Activated CD4-positive, alpha-beta T cell treated with anti-CD3 and anti-CD28 coated beads, Interleukin-2, amount 10 ng/mL, durations not matched to agents 7 days and 5 days (primary cell): ENCODE measurements around the gene MINDY4B. TPM values are rescaled to one million over a fixed set of nuclear protein-coding genes. Genes with fewer than 3 reads are reported as not detected.

Source experiments
- CTCF ChIA-PET: fragments of 350-600 bp; sonication (Branson Sonifier 250); formaldehyde crosslinking; loops from one replicate; lab custom pipeline; 2021; ENCODE audit warnings: antibody characterized with exemption; lab: Charles Lee
- POLR2A ChIA-PET: fragments of 350-600 bp; sonication (Branson Sonifier 250); formaldehyde crosslinking; loops from one replicate; lab custom pipeline; 2021; ENCODE audit warnings: antibody characterized with exemption; lab: Charles Lee
- DNase-seq: peaks from one replicate; pipeline ENCODE4 v3.0.0-alpha.2; 2020
- H3K27ac Mint-ChIP-seq: one replicate; pipeline ENCODE4 v1.8.0; 2021; ENCODE audit warnings: mild to moderate bottlenecking, moderate library complexity, mixed read lengths
- H3K27me3 Mint-ChIP-seq: one replicate; pipeline ENCODE4 v1.8.0; 2021; ENCODE audit warnings: mixed read lengths
- H3K36me3 Mint-ChIP-seq: one replicate; pipeline ENCODE4 v1.8.0; 2021; ENCODE audit warnings: low read depth, mixed read lengths
- H3K4me1 Mint-ChIP-seq: one replicate; pipeline ENCODE4 v1.8.0; 2021; ENCODE audit warnings: mixed read lengths
- H3K4me3 Mint-ChIP-seq: one replicate; pipeline ENCODE4 v1.8.0; 2021; ENCODE audit warnings: mild to moderate bottlenecking, moderate library complexity, mixed read lengths
- H3K9me3 Mint-ChIP-seq: one replicate; pipeline ENCODE4 v1.8.0; 2021; ENCODE audit warnings: mixed read lengths
- total RNA-seq, 2 experiments: library from RNA; stranded (reverse); gene quantifications; one replicate each; pipeline ENCODE4 v1.2.3, GENCODE V29; 2021

MINDY4B gene
- total RNA-seq, 2 experiments from 2014 or later = not detected

- ChIA-PET POLR2A (no interaction called here), CTCF (no interaction called here)
Observed at GRCh38 chr3:150920236-150920635, 15.0 kb upstream of the MINDY4B start.

GRCh38 chr3:150917951-150918350 is 12.7 kb upstream of the MINDY4B start:
- Mint-ChIP-seq H3K27ac (no peak overlapping the region), H3K9me3 (no peaks in the 10 kb centered on the region), H3K36me3 (no peaks in the 10 kb centered on the region), H3K4me3 (no peak overlapping the region), H3K27me3 (peaks cover 15% of the 10 kb centered on the region), H3K4me1 (no peaks in the 10 kb centered on the region)
- POLR2A ChIA-PET = no interaction called here
- no peak for DNase-seq
- CTCF ChIA-PET = no interaction called here

More at GRCh38 chr3:150920236-150920635, 15.0 kb upstream of the MINDY4B start:
- Mint-ChIP-seq H3K27me3 (peaks cover 15% of the 10 kb centered on the region), H3K36me3 (no peaks in the 10 kb centered on the region), H3K4me1 (peaks cover under 1% of the 10 kb centered on the region), H3K27ac (no peak overlapping the region), H3K9me3 (no peaks in the 10 kb centered on the region), H3K4me3 (no peak overlapping the region)
- no peak for DNase-seq

GRCh38 chr3:150913133-150913922 is 8.1 kb upstream of the MINDY4B start:
- no peak for DNase-seq
- no peaks in the 10 kb centered on the region for H3K4me1 Mint-ChIP-seq
- peaks cover 13% of the 10 kb centered on the region for H3K27me3 Mint-ChIP-seq
- H3K27ac Mint-ChIP-seq = no peak overlapping the region
- ChIA-PET CTCF (interaction anchor here (0.8 kb wide), 1 partner anchor 9 kb away, joined by 3 read pairs; no protein-coding TSS in a partner anchor), POLR2A (no interaction called here)
- no peaks in the 10 kb centered on the region for H3K9me3 Mint-ChIP-seq
- H3K36me3 Mint-ChIP-seq = no peaks in the 10 kb centered on the region
- H3K4me3 Mint-ChIP-seq = no peak overlapping the region

GRCh38 chr3:150912501-150912900 is 7.3 kb upstream of the MINDY4B start:
- H3K27me3 Mint-ChIP-seq = peaks cover 16% of the 10 kb centered on the region
- no peaks in the 10 kb centered on the region for H3K9me3 Mint-ChIP-seq
- no peaks in the 10 kb centered on the region for H3K4me1 Mint-ChIP-seq
- no peak for DNase-seq
- no peak overlapping the region for H3K4me3 Mint-ChIP-seq
- H3K36me3 Mint-ChIP-seq = no peaks in the 10 kb centered on the region
- H3K27ac Mint-ChIP-seq = no peak overlapping the region
- POLR2A ChIA-PET = no interaction called here
- CTCF ChIA-PET = no interaction called here

- Mint-ChIP-seq H3K9me3 (no peaks in the 10 kb centered on the region), H3K27me3 (peaks cover 20% of the 10 kb centered on the region), H3K4me3 (no peak overlapping the region), H3K27ac (no peak overlapping the region), H3K4me1 (no peaks in the 10 kb centered on the region), H3K36me3 (no peaks in the 10 kb centered on the region)
- ChIA-PET CTCF (interaction anchor here (0.5 to 1.0 kb wide), 2 partner anchors 10 to 194 kb away, joined by 3 to 4 read pairs; no protein-coding TSS in a partner anchor), POLR2A (interaction anchor here (0.6 kb wide), 1 partner anchor 176 kb away, joined by 5 read pairs; no protein-coding TSS in a partner anchor)
- DNase-seq = no peak
Observed at GRCh38 chr3:150911771-150912170, 6.5 kb upstream of the MINDY4B start.

- POLR2A ChIA-PET = no interaction called here
- Mint-ChIP-seq H3K9me3 (no peaks in the 10 kb centered on the region), H3K4me3 (no peak overlapping the region), H3K36me3 (no peaks in the 10 kb centered on the region), H3K27me3 (peaks cover 33% of the 10 kb centered on the region), H3K4me1 (no peaks in the 10 kb centered on the region), H3K27ac (no peak overlapping the region)
- CTCF ChIA-PET = no interaction called here
- no peak for DNase-seq
Observed at GRCh38 chr3:150906461-150906860, 1.2 kb upstream of the MINDY4B start.

GRCh38 chr3:150905746-150906145 is 507 bp upstream of the MINDY4B start:
- DNase-seq = no peak
- CTCF ChIA-PET = no interaction called here
- Mint-ChIP-seq H3K4me3 (no peak overlapping the region), H3K27me3 (peaks cover 33% of the 10 kb centered on the region), H3K36me3 (no peaks in the 10 kb centered on the region), H3K4me1 (no peaks in the 10 kb centered on the region), H3K9me3 (no peaks in the 10 kb centered on the region), H3K27ac (no peak overlapping the region)
- POLR2A ChIA-PET = no interaction called here

GRCh38 chr3:150902988-150903387 is 2.3 kb downstream of the MINDY4B start:
- POLR2A ChIA-PET = no interaction called here
- H3K4me3 Mint-ChIP-seq = no peak overlapping the region
- H3K27ac Mint-ChIP-seq = no peak overlapping the region
- no peaks in the 10 kb centered on the region for H3K4me1 Mint-ChIP-seq
- no peaks in the 10 kb centered on the region for H3K36me3 Mint-ChIP-seq
- peaks cover 26% of the 10 kb centered on the region for H3K27me3 Mint-ChIP-seq
- H3K9me3 Mint-ChIP-seq = no peaks in the 10 kb centered on the region
- no peak for DNase-seq
- CTCF ChIA-PET = interaction anchor here (1.2 kb wide), 1 partner anchor 132 kb away, joined by 3 read pairs; no protein-coding TSS in a partner anchor

GRCh38 chr3:150901793-150902192 is 3.4 kb downstream of the MINDY4B start:
- ChIA-PET POLR2A (no interaction called here), CTCF (interaction anchor here (1.6 kb wide), 1 partner anchor 10 kb away, joined by 4 read pairs; no protein-coding TSS in a partner anchor)
- peaks cover 20% of the 10 kb centered on the region for H3K27me3 Mint-ChIP-seq
- no peak overlapping the region for H3K27ac Mint-ChIP-seq
- H3K9me3 Mint-ChIP-seq = no peaks in the 10 kb centered on the region
- no peak overlapping the region for H3K4me3 Mint-ChIP-seq
- H3K4me1 Mint-ChIP-seq = no peaks in the 10 kb centered on the region
- no peak for DNase-seq
- H3K36me3 Mint-ChIP-seq = no peaks in the 10 kb centered on the region

- ChIA-PET CTCF (no interaction called here), POLR2A (no interaction called here)
- Mint-ChIP-seq H3K9me3 (no peaks in the 10 kb centered on the region), H3K27me3 (peaks cover 20% of the 10 kb centered on the region), H3K36me3 (no peaks in the 10 kb centered on the region), H3K27ac (no peak overlapping the region), H3K4me1 (no peaks in the 10 kb centered on the region), H3K4me3 (no peak overlapping the region)
- DNase-seq = no peak
Observed at GRCh38 chr3:150899141-150899540, 6.1 kb downstream of the MINDY4B start.

GRCh38 chr3:150898046-150898754 is 7.0 kb downstream of the MINDY4B start:
- Mint-ChIP-seq H3K27ac (no peak overlapping the region), H3K4me1 (no peaks in the 10 kb centered on the region), H3K27me3 (peaks cover 17% of the 10 kb centered on the region), H3K36me3 (no peaks in the 10 kb centered on the region), H3K9me3 (no peaks in the 10 kb centered on the region), H3K4me3 (no peak overlapping the region)
- DNase-seq = no peak
- CTCF ChIA-PET = no interaction called here
- POLR2A ChIA-PET = no interaction called here

GRCh38 chr3:150897592-150897991 is 7.6 kb downstream of the MINDY4B start:
- Mint-ChIP-seq H3K36me3 (no peaks in the 10 kb centered on the region), H3K27me3 (peaks cover 17% of the 10 kb centered on the region), H3K4me1 (no peaks in the 10 kb centered on the region), H3K9me3 (no peaks in the 10 kb centered on the region), H3K4me3 (no peak overlapping the region), H3K27ac (no peak overlapping the region)
- CTCF ChIA-PET = no interaction called here
- POLR2A ChIA-PET = no interaction called here
- no peak for DNase-seq

- ChIA-PET CTCF (no interaction called here), POLR2A (no interaction called here)
- Mint-ChIP-seq H3K27ac (no peak overlapping the region), H3K4me3 (no peak overlapping the region), H3K4me1 (no peaks in the 10 kb centered on the region), H3K9me3 (no peaks in the 10 kb centered on the region), H3K36me3 (no peaks in the 10 kb centered on the region), H3K27me3 (peaks cover 16% of the 10 kb centered on the region)
- no peak for DNase-seq
Observed at GRCh38 chr3:150890831-150891230, 14.4 kb downstream of the MINDY4B start.
